Measurements from ENCODE around the gene MACROD1. TPM values are rescaled to one million over a fixed set of nuclear protein-coding genes. Genes with fewer than 3 reads are reported as not detected.

Gene MACROD1
- total and polyA plus RNA-seq, 10 of the 15 experiments (the other 5 are each of a cell fraction or from before 2014, with no cell fraction given): 1.2 to 22.7 (median 11.3) TPM; not detected in 1

DNA sequence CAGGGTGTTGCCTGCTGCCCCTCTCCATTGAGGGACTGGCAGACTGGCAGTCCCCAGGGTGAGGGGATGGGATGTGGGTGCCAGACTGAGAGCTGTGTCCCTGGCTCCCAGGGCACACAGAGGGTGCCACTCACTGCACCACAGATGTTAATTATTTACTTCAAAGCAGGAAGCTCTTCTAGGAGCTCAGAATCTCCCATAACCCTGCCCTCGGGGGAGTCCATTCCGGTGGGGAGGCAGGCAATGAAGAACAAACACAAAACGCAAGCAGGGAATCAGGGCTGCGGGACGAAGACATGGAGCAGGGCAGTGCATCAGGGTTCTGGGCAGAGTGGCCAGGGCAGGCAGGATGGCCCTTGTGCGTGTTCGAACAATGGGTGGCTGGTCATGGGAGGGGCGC, 154.5 kb downstream of the MACROD1 start (continued):
- no peak for TF ChIP-seq FOXK2 (IDR thresholded peaks at IDR 0.05)

GRCh38 chr11:64010783-64011182, 155.1 kb downstream of the MACROD1 start:
- in situ Hi-C loops (cut with MboI) (no loop called here), intact Hi-C loops (cut with micrococcal nuclease; ENCODE audit: unreplicated experiment) (no loop called here)
- Histone ChIP-seq H3K9me3 (replicated peaks; ENCODE audit: control insufficient read depth, insufficient read depth, low read length) (peaks cover 3% of the 10 kb centered on the region; the same call in 2 of the 3 replicates), H3K27ac (ENCODE audit: control insufficient read depth, insufficient read depth) (no peak overlapping the region), H3K4me2 (ENCODE audit: control insufficient read depth, insufficient read depth) (no peak overlapping the region), H3K4me3 (no peak overlapping the region), H3K79me2 (ENCODE audit: control insufficient read depth, insufficient read depth, low read length) (no peaks in the 10 kb centered on the region), H4K20me1 (ENCODE audit: control insufficient read depth, insufficient read depth) (no peaks in the 10 kb centered on the region), H3K27me3 (replicated peaks in 1 of 2; ENCODE audit: control insufficient read depth in 2 of 2, insufficient read depth in 2 of 2, low read length in 1 of 2) (no peaks in the 10 kb centered on the region; a peak in 3 of 4 replicates), H3K4me1 (ENCODE audit: control insufficient read depth, insufficient read depth, low read length) (no peaks in the 10 kb centered on the region), H2AFZ (ENCODE audit: control insufficient read depth, low read depth, low read length) (no peak overlapping the region), H3K9ac (ENCODE audit: control insufficient read depth, insufficient read depth, low read length) (no peak overlapping the region), H3K36me3 (ENCODE audit: control insufficient read depth in 2 of 2, insufficient read depth in 2 of 2, low read length in 1 of 2) (no peaks in the 10 kb centered on the region)
- ATAC-seq (no peak), DNase-seq (ENCODE audit: low read depth, low spot score) (no peak), FAIRE-seq (no peak)
- SMC1A ChIA-PET (ENCODE audit: uncharacterized antibody, unreplicated experiment): no interaction called here
- POLR2A ChIA-PET: no interaction called here
- no TSS peak for BruUV-seq (replicated peaks)
- 35% methylated on average over 2 of the region's 2 CpGs for WGBS (ENCODE audit: insufficient coverage, insufficient replicate concordance, low lambda C conversion rate, missing lambda C conversion rate)
- CTCF ChIA-PET: no interaction called here
- RAD21 ChIA-PET (ENCODE audit: unreplicated experiment): no interaction called here
- TF ChIP-seq MEF2A (IDR thresholded peaks at IDR 0.05; ENCODE audit: insufficient read depth, low read depth, low read length) (no peak), ELK1 (IDR thresholded peaks at IDR 0.05; ENCODE audit: low read depth, low read length) (no peak), ATF7 (IDR thresholded peaks at IDR 0.05; ENCODE audit: low read depth) (no peak), KLF5 (IDR thresholded peaks at IDR 0.05; ENCODE audit: partially characterized antibody) (no peak), GATAD2B (conservative IDR thresholded peaks at IDR 0.05; ENCODE audit: low read depth) (no peak), NFIC (IDR thresholded peaks at IDR 0.05; ENCODE audit: low read depth, low read length) (no peak), CTCF (IDR thresholded peaks at IDR 0.05 in 2 of 3, conservative IDR thresholded peaks at IDR 0.05 in 1 of 3; ENCODE audit: control insufficient read depth in 2 of 3, extremely low read depth in 1 of 3, insufficient read depth in 1 of 3, low read depth in 3 of 3, low read length in 3 of 3) (no peak), BCL11A (IDR thresholded peaks at IDR 0.05; ENCODE audit: low read depth, low read length) (no peak), RB1 (IDR thresholded peaks at IDR 0.05; ENCODE audit: borderline replicate concordance) (no peak), ZBTB40 (IDR thresholded peaks at IDR 0.05; ENCODE audit: borderline replicate concordance) (no peak)
- TF ChIP-seq, protein P1, sequence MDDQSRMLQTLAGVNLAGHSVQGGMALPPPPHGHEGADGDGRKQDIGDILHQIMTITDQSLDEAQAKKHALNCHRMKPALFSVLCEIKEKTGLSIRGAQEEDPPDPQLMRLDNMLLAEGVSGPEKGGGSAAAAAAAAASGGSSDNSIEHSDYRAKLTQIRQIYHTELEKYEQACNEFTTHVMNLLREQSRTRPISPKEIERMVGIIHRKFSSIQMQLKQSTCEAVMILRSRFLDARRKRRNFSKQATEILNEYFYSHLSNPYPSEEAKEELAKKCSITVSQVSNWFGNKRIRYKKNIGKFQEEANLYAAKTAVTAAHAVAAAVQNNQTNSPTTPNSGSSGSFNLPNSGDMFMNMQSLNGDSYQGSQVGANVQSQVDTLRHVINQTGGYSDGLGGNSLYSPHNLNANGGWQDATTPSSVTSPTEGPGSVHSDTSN (IDR thresholded peaks at IDR 0.05; ENCODE audit: insufficient replicate concordance, low read depth, low read length): no peak
- TF ChIP-seq, protein P2, sequence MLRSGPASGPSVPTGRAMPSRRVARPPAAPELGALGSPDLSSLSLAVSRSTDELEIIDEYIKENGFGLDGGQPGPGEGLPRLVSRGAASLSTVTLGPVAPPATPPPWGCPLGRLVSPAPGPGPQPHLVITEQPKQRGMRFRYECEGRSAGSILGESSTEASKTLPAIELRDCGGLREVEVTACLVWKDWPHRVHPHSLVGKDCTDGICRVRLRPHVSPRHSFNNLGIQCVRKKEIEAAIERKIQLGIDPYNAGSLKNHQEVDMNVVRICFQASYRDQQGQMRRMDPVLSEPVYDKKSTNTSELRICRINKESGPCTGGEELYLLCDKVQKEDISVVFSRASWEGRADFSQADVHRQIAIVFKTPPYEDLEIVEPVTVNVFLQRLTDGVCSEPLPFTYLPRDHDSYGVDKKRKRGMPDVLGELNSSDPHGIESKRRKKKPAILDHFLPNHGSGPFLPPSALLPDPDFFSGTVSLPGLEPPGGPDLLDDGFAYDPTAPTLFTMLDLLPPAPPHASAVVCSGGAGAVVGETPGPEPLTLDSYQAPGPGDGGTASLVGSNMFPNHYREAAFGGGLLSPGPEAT (IDR thresholded peaks at IDR 0.05; ENCODE audit: low read depth): no peak

Measured in GM12878 (cell line).